HG02973 (cell line): ENCODE measurements around the gene ENGASE.

ENCODE experiments used
- ATAC-seq: cut with Tn5 transposase; IDR thresholded peaks from one replicate; pipeline ENCODE4 v1.9.1; 2021; ENCODE audit warnings: moderate library complexity; ENCODE audit not compliant: unreplicated experiment

The ENGASE gene

DNA sequence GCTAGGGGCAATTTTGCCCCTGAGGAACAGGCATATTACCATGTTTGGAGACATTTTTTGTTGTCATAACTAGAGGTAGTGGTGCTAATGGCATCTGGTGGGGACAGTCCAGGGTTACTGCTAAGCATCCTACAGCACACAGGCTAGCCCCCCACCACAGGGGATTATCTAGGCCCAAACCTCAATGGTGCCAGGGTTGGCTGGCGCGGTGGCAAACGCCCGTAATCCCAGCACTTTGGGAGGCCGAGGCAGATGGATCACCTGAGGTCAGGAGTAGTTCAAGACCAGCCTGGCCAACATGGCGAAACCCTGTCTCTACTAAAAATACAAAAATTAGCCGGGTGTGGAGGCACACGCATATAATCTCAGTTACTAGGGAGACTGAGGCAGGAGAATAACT, 35.5 kb upstream of the ENGASE start:
- ATAC-seq = no peak

DNA sequence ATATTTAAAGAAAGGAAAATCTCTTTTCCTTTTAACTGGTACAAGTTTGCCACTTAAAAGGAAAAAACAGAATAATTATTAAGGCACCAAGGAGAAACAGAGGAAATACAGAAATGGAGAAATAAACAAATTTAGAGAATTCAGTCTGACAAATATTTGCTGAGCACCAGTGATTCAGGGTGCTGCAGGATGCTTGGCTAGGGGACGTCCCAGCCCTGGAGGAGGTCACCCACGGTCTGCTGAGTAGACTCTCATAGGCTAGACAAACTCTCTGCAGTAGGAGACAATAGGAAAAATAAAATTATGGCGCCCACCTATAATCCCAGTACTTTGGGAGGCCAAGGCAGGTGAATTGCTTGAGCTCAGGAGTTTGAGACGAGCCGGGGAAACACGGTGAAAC, 34.7 kb upstream of the ENGASE start:
- no peak for ATAC-seq

DNA sequence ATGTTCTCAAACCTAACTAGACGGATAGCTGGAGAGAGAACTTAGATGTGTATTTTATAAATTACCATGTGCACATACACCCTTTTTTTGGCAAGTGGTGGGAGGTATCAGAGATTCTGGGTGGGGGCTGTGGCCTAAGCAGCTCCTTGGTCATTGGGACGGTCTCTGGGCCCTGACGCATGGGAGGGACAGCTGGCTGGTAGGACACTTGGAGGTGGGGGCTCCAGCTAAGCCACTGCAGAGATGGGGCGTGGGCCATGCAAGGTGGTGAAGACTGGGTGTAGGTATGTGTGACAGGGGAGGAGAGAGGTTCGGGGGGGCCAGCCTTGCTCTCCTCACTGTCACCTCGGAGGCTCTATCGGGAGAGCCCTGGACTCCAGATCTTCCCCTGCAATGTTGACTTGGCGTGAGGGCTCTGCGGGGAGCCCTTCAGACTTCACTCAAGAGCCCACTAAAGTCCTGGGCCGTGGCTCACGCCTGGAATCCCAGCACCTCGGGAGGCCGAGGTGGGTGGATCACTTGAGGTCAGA, 33.5 kb upstream of the ENGASE start:
- ATAC-seq = no peak

DNA sequence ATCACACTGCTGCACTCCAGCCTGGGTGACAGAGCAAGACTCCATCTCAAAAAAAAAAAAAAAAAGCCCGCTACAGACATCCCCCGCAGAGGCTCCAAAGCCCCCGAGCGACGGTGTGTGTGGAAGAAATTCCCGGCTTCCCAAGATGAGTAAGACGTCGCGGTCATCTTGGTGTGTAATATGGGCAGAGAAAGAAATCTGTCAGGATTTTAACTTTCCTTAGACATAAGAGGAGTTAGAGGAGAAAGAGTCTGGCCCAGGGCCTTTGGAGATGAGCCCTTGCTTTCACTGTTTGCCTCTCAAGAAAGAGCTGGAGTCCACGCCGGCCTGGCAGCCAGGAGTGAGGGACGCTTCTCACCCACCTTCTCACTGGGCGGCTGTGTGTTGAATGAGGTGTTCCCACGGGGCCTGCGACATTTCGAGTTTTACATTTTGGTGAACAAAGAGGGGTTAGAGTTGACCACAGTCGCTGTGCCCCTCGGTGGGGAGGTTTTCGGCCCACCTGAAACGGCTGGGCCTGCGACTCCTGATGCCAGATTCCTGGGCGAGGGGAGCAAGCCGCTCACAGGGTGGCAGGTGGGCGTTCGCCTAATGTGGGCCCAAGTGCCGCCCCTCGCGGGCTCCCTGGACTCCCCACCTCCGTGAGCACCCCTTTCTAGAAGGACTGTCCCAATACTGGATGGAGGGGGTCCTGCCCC, 32.8 kb upstream of the ENGASE start:
- ATAC-seq = no peak

DNA sequence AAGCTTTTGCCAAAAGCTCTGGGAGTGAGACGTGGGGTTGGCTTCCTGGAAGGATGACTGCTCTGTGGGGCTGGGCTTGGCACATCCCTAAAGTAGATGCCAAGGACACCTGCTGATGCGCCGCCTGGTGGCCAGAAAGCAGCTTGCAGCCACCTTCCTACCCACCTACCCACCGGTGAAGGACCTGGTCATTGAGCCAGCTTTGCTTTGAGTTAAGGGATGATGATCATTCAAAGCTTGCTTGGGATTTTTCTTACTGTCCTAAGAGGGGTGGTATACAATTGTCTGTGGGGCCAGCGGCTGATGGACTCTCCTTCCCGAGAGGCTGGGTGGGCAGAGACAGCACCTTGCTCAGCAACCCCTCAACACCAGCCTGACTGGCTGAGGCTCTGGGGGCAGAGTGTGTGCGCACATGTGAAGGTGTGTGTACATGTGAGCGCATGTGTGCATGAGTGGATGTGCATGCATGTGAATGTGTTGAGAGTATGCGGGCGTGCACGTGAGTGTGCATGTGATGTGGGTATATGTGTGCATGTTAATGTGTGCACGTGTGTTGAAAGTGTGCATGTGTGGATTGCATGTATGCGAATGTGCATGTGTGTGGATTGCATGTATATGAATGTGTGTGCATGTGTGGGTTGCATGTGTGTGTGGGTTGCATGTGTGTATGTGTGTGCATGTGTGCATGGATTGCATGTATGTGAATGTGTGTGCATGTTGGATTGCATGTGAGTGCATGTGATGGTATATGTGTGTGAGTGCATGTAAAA, 32.0 kb upstream of the ENGASE start:
- no peak for ATAC-seq

DNA sequence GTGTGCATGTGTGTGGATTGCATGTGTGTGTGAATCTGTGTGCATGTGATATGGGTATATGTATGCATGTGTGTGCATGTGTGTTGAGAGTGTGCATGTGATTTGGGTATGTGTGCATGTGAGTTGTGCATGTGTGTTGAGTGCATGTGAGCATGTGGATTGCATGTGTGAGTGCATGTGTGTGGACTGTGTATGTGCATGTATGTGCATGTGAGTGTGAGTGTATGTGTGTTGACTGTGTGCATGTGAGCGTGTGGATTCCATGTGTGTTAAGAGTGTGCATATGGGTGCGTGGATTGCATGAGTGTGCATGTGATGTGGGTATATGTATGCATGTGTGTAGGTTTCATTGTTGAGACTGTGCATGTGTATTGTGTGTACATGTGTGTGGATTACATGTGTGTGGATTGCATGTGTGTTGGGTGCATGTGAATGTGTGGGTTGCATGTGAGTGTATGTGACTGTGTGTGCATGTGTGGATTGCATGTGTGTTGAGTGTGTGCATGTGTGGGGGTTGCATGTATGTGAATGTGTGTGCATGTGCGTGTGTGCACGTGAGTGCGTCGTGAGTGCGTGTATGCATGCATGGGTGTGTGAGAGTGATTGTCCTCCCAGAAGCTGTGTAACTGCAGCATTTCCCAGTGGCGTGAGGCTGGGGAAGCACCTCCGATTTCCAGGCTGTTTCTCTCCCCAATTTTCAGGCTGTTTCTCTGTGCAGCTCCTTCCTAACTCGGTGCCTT, 31.3 kb upstream of the ENGASE start:
- ATAC-seq = no peak

DNA sequence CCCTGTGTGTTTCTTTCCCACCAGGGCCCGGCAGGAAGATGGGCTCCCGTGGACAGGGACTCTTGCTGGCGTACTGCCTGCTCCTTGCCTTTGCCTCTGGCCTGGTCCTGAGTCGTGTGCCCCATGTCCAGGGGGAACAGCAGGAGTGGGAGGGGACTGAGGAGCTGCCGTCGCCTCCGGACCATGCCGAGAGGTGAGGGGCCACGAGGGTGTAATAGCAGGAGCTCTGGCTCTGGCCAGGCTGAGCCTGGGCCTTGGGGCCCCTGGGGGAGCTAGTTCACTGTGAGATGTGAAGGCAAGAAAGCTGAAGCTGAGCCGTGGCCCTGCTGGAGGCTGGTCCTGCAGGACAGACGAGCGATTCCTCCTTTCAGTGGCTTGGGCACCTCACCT, 30.7 kb upstream of the ENGASE start:
- no peak for ATAC-seq

DNA sequence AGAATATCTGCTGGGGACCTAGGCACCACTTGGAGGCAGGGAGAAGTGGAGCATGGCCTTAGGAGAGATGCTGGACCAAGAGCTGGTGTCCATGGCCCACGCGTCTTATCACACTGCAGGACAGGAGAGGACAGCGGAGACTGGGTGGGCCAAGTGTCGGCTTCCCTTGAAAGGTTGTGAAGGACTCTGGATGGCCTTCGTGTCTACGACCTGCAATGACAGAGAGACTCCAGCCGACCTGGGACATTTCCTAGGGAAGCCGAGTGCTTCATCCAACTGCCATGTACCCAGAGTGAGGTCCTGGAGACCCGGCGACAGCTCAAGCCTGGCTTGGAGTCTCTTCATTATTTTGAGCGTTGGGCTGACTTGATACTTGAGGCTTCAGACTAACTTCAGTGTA, 30.2 kb upstream of the ENGASE start:
- ATAC-seq = no peak

DNA sequence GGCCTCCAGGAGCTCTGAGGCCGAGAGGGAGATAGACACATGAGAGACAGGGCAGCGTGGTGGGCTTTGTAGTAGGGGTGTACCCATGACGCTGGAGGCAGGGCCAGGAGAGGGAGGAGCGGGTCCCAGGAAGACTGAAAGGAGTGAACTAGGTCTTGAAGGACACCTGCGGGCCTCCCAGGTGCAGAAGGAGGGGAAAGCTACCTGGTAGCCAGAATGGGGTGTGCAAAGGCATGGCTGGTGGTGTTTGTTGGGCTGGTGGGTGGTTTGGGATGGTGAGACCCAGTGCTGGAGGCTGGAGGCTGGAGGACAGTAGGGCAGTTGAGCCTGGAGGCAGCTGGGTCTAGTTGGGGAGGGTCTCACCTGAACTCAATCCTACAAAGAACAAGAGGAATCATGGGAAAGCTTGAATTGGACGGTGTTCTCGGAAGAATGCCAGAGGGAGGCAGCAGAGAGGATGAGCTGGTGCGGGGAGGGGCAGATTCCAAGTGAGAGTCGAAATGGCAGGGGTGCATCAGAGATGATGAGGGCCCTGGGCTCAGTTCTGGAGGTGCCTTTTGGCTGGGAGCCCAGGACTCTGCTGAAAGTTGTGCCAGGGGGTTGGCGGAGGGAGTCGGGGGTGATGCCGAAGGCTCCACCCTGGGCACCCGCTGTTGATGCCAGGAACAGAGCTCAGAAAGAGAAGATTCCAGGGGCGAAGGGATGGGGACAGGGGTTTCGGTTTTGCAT, 29.5 kb upstream of the ENGASE start:
- no peak for ATAC-seq

DNA sequence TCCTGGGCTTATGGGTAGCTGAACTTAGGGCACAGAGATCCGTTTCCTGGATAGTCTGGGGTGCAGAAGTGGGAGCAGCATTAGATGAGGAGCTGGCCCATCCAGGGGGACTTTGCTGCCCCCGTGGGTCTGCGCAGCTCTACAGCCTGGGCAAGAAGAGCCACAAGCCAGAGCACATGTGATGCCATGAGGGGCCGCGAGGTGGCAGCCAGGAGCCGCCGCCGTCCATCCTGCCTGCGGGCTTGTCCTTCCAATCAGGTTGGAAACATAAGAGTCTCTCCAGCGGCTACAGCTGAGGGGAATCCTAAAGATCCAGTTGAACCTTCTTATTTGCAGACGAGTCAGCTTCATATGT, 28.8 kb upstream of the ENGASE start:
- ATAC-seq = no peak

DNA sequence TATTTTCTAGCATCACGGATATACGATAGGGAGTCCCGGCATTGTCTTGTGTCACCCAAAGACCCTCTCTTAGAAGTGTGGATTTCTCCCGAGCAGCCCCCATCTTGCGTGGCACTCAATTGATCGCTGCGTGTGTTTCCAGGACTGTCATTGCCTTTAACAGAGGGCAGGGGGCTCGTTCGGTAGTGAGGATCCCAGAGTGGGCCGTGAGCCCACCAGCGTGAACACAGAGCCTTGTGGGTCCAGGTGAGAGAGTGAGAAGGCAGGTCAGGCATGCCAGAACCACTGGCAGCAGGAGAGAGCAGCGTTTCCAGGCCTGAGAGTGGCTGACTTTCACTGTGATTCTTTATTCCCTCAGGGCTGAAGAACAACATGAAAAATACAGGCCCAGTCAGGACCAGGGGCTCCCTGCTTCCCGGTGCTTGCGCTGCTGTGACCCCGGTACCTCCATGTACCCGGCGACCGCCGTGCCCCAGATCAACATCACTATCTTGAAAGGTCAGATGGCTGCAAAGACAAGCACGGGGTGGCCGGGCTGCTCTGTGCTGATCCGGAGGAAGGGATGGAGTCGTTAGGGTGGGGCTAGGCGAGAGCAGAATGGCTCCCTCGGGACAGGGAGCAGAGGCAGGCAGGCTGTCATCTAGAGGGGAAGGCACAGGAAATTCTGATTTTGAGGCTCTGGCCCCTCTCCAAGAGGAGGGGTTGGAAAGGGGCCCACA, 28.3 kb upstream of the ENGASE start:
- ATAC-seq = no peak

DNA sequence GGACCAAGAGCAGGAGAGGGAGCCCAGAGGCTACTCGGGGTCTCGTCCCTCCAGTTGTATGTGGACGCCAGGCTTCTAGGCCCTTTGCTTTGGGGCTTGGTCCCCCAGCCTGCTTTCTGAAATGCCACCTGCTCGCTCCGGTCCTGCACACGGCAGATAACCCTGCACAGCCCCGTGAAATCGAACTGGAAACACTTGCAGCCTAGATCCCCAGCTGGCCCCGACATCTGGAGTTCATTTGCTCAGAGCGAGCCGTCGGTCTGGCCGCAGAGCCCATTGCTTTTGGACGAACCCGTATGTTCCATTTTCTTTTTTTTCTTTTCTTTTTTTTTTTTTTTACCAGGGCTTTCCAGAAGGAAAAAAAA, 27.7 kb upstream of the ENGASE start:
- no peak for ATAC-seq

DNA sequence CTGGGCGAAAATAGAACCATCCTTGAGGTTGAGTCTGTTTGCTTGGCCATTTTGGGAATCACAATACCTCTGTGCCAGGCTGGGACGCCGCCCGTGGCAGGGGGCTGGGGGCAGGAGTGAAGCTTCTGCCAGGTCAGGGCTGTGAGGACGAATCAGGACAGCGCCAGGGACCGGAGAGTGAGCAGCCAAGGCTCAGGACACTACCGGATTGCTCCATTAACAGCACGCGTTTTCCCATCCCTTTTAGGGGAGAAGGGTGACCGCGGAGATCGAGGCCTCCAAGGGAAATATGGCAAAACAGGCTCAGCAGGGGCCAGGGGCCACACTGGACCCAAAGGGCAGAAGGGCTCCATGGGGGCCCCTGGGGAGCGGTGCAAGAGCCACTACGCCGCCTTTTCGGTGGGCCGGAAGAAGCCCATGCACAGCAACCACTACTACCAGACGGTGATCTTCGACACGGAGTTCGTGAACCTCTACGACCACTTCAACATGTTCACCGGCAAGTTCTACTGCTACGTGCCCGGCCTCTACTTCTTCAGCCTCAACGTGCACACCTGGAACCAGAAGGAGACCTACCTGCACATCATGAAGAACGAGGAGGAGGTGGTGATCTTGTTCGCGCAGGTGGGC, 27.2 kb upstream of the ENGASE start:
- ATAC-seq = no peak

DNA sequence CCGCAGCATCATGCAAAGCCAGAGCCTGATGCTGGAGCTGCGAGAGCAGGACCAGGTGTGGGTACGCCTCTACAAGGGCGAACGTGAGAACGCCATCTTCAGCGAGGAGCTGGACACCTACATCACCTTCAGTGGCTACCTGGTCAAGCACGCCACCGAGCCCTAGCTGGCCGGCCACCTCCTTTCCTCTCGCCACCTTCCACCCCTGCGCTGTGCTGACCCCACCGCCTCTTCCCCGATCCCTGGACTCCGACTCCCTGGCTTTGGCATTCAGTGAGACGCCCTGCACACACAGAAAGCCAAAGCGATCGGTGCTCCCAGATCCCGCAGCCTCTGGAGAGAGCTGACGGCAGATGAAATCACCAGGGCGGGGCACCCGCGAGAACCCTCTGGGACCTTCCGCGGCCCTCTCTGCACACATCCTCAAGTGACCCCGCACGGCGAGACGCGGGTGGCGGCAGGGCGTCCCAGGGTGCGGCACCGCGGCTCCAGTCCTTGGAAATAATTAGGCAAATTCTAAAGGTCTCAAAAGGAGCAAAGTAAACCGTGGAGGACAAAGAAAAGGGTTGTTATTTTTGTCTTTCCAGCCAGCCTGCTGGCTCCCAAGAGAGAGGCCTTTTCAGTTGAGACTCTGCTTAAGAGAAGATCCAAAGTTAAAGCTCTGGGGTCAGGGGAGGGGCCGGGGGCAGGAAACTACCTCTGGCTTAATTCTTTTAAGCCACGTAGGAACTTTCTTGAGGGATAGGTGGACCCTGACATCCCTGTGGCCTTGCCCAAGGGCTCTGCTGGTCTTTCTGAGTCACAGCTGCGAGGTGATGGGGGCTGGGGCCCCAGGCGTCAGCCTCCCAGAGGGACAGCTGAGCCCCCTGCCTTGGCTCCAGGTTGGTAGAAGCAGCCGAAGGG, 26.4 kb upstream of the ENGASE start:
- no peak for ATAC-seq

DNA sequence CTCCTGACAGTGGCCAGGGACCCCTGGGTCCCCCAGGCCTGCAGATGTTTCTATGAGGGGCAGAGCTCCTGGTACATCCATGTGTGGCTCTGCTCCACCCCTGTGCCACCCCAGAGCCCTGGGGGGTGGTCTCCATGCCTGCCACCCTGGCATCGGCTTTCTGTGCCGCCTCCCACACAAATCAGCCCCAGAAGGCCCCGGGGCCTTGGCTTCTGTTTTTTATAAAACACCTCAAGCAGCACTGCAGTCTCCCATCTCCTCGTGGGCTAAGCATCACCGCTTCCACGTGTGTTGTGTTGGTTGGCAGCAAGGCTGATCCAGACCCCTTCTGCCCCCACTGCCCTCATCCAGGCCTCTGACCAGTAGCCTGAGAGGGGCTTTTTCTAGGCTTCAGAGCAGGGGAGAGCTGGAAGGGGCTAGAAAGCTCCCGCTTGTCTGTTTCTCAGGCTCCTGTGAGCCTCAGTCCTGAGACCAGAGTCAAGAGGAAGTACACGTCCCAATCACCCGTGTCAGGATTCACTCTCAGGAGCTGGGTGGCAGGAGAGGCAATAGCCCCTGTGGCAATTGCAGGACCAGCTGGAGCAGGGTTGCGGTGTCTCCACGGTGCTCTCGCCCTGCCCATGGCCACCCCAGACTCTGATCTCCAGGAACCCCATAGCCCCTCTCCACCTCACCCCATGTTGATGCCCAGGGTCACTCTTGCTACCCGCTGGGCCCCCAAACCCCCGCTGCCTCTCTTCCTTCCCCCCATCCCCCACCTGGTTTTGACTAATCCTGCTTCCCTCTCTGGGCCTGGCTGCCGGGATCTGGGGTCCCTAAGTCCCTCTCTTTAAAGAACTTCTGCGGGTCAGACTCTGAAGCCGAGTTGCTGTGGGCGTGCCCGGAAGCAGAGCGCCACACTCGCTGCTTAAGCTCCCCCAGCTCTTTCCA, 25.5 kb upstream of the ENGASE start:
- ATAC-seq = no peak

DNA sequence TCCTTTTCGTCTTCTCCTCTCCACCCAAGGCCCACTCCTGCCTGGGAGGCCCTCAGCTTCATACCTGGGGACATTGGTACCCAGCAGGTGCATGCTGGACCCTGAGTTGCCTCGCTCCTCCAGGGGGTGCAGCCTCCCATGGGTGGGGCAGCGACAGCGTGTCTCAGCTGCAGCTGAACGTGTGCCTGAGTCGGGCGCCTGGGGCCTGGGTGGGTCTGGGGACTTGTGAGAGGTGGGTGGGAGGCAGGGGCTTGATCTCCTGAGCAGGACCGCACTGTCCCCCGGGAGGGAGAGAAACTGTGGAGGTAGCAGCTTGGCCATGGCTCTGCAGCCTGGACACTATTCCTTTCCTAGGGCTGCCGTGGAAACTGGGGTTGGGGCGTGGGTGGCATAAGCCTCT, 24.8 kb upstream of the ENGASE start:
- no peak for ATAC-seq

DNA sequence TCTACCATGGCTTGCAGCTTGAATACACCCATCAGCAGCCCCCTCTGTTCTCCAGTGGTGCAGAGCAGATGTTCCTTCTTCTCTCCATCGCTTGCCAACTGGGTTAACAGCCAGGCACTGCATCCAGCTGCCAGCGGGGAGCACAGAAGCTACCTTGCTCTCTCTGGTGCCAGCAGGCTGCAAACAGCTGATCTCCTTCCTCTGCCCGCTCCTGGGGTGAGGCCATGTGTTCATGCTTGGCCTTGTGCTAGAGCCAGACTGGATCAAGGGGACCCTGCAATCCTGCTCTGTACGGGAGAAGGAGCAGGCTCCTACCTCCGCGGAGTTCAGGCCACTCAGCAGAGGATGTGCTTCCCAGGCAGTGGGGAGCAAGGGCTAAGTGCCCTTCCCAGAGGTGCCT, 24.1 kb upstream of the ENGASE start:
- no peak for ATAC-seq

DNA sequence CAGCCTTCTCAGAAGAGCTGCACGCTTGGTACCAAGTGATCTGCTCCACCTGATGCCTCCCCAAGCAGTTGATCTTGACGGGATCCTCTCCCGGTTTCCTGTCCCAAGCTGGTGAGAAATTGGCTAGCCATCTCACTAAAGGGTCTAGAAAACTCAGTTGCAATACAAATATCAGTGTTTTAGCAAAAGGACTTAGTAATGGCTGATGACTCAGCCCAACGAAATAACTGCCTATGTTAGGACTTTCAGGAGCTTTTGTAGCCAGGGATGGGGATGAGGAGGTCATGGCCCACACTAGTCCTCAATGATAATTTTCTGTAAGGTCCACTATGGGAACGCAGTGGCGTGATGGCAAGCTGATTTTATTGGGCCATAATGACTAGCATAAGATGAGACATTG, 23.3 kb upstream of the ENGASE start:
- ATAC-seq = no peak
